ENCODE measurements around the gene PTPRN. TPM values are rescaled to one million over a fixed set of nuclear protein-coding genes. Genes with fewer than 3 reads are reported as not detected.
"Not testable (repeated sequence)": the region's sequence is repeated elsewhere in the genome, so short reads cannot be mapped to it uniquely, and the experiment has no call there.

The PTPRN gene
- 0.13 TPM for polyA plus RNA-seq (ENCODE audit: insufficient read length)

DNA sequence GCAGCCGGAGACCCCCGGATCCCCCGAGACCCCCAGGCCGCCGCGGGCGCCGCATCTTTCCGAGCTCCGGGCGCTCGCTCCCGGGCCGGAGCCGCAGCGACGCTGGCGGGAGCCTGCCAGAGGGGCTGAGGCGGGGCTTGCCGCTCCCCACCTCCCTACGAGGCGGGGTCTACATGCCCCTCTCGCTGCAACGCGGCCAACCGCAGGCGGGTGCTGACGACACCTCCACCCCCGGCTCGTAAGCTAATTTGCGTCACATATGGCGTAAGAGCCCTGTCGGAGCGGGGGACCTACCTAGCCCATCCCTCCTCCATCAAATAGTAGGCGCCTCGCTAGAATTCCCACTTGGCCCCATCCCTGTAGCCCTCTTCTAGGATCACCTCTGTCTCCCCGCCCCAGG is at the start of gene PTPRN:
PTPRN (minus strand) TSS at position 124 of the 400 bp plus-strand sequence; CDS start at position 55, 69 bp downstream.
- DNase-seq (ENCODE audit: low read depth), result no peak

- DNase-seq (ENCODE audit: low read depth), result no peak
Observed at GRCh38 chr2:219358170-219359075, 49.2 kb upstream of the PTPRN start.

- DNase-seq (ENCODE audit: low read depth), result no peak
Observed at GRCh38 chr2:219356834-219357233, 47.6 kb upstream of the PTPRN start.

DNA sequence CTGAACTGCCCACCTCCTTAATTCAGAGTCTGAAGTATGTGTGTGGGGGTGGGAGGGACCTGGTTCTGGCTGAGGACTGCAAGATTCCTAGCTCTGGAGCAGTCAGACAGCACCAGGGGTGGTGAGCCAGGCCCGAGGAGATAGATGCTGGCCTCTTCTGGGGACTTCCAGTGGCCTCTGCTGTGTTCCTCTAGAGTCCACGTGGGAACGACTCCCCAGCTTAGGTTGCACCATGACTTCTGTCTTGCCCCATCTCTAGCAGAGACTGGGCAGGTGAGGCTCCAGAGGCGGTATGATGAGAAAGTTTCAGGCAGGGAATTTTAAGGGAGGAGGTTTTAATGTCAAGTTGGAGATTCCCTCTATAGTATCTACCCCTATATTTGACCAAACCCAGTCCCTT is 45.4 kb upstream of the PTPRN start:
- no peak for DNase-seq (ENCODE audit: low read depth)

DNA sequence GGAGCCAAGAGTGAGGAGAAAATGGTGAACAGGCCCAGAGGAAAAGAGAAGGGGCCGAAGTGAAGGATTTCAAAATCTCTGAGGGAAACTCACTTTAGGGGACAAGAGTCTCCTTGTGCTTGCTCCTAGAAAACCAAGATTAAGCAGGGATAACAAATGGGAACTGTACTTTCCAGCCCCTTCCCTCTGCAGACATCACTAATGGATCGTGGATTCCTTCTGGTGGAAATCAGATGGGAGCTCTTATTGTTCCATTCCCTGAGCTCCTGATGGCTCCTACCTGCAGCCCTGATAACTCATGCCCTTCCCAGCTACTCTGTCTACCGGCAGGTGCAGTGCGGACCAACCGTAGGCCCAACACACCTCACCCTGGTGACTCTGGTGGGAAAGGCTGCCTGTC is 43.9 kb upstream of the PTPRN start:
- DNase-seq (ENCODE audit: low read depth), result no peak

DNA sequence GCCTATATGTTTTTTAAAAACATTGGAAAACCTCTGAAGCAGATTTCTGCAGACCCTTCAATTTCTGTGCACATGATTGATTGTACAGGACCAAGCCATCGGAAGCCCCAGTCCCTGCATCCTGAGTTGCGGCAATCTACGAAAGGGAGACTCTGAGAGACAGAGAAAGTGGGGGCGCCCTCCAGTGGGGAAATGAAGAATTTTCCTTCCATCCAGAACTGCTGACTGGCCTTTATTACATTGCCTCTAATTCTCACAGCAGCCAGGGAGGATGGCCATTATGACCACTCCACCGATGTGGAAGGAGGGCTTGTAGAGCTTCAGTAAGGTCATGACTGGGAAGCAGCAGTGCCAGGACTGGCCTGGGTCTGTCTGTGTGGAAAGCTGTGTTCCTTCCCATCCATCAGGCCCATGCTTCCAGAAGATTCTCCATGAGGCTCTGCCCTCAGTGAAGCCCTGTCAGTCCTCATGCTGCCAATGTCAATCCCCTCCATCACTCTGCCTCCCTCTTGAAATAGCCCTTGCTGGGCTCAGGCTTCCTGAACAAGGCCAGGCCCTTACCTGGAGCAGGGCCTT is 43.3 kb upstream of the PTPRN start:
- DNase-seq (ENCODE audit: low read depth), result no peak

DNA sequence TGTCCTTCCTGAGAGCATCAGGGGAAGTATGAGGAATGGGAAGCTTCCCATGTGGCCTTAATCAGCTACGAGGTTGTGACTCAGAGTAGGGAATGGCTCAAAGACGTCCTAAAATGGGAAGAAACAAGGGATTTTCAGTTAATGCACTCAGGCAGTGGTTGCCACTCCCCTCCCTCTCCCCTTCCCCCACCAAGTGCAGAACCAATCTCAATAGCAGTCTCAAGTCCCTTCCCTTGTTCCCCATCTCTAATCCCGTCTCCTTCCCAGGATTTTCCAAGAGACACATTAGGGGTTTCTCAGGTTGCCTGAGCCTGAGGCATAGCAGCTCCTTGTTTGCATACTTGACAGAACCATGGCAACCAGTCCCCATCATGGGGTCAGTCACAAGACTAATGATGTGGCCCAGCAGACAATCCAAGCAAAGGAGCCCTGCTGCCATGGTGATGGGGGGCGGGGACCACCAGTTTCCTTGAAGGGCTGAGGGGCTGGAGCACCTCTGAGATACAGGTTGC is 41.6 kb upstream of the PTPRN start:
- no peak for DNase-seq (ENCODE audit: low read depth)

GRCh38 chr2:219350215-219350614 is 41.0 kb upstream of the PTPRN start:
- no peak for DNase-seq (ENCODE audit: low read depth)

DNA sequence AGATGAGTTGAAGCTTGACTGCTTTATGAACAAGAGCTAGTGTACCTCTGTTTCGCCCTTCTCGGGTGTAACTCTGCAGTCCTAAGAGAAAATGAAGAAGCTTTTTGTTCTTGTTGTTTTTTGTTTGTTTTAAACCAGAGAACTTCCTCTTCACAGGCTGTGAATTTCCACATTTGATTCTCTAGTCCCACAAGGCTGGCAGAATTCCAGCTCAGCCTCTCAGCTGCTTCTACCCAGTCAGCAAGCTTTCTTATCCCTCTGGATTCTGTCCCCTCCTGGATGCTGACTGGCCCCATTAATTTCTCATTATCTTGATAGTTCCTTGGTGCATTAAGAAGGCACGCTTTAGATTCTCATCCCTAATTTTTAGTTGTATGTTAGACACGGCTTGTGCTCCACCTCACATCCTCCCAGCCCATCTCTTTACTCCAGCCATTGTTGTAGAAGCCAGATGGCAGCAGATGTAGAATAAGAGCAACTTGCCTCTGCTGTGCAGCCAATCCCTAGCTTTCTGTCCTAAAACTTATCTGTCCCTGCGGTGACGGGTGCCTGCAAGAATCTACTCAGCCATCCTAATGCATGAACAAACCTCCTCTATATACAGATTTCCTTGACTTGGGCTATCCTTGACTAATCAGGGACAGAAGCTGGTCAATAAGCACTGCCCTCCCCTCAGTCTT is 35.7 kb upstream of the PTPRN start:
- DNase-seq (ENCODE audit: low read depth), result no peak

DNA sequence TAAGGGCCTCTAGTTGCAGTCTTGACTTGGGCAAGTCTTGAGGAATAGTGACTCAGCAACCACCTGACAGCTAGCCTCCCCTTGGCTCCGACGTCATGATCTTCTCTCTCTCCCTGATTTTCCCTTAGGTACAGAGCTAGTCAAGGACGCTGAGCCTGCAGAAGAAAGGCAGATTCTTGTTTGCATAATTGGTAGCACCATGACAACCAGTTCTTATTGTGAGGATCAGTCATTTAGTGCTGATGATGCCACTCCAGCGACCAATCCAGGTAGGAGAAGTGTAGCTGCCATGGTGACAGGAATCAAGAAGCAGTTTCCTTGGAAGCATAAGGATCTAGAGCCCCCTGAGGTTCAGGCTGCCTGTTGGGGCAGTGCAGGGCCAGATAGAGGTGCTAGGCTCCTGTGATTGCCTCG is 26.2 kb upstream of the PTPRN start:
- no peak for DNase-seq (ENCODE audit: low read depth)

GRCh38 chr2:219334076-219334475 is 24.9 kb upstream of the PTPRN start:
- DNase-seq (ENCODE audit: low read depth), result no peak

- no peak for DNase-seq (ENCODE audit: low read depth)
Observed at GRCh38 chr2:219332542-219332941, 23.3 kb upstream of the PTPRN start, which contains the start of gene RESP18. Gene RESP18, minus strand, starts transcription at chr2:219332744.

- DNase-seq (ENCODE audit: low read depth), result no peak
Observed at GRCh38 chr2:219331560-219332213, 22.5 kb upstream of the PTPRN start.

DNA sequence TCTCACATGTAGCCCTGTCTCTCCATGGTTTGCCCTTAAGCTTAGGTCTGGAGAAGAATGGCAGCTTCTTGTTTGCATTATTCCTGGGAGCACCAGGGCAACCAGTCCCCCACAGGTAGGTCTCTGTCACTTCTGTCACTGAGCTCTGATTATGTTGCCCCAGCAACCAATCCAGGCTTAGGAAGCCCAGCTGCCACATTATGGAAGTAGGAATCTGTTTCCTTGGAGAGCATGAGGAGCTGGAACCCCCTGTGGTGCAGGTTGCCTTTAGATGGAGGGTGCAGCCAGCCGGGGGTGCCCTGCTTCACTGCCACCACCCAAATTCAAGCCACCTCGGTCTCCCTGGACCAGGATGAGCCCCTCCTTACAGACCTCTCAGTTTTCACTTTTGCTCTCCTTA is 18.5 kb upstream of the PTPRN start:
- DNase-seq (ENCODE audit: low read depth), result no peak

DNA sequence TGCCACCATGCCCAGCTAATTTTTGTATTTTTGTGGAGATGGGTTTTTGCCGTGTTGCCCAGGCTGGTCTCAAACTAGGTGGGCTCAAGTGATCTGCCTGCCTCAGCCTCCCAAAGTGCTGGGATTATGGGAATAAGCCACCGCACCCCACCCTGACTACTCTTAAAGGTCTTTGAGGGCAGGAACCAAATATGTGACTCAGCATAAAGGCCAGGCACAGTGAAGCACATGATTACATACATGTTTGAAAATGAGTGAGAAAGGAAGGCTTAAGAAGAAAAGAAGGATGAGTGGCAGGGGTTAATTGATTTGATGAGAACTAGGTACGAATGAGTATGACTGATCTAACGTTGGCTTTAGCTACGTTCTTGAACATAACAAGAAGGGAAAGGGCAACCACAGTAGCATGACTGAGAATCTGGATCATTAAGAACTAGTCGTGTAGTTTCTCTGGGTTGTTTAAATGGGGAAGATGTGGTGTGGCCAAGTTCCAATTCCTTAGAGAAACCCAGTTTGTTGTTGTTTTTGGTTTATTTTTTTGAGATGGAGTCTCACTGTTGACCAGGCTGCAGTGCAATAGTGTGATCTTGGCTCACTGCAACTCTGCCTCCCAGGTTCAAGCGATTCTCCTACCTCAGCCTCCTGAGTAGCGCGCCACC is 16.6 kb upstream of the PTPRN start:
- DNase-seq (ENCODE audit: low read depth), result no peak

- DNase-seq (ENCODE audit: low read depth), result no peak
Observed at GRCh38 chr2:219325136-219325535, 15.9 kb upstream of the PTPRN start.

DNA sequence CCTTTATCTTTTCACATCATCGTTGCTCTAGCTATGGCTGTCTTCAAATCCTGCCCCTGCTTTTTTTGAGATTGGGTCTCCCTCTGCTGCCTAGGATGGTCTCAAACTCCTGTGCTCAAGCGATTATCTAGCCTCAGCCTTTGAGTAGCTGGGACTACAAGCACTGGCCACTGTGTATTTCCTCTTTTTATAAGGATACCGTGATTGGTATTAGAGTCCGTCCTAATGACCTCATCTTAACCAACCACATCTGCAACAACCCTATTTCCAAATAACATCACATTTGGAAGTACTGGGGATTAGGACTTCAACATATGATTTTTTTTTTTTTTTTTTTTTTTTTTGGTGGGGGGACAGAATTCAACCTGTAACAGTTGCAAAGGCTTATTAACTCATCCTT is 14.2 kb upstream of the PTPRN start:
- DNase-seq (ENCODE audit: low read depth), result no peak

DNA sequence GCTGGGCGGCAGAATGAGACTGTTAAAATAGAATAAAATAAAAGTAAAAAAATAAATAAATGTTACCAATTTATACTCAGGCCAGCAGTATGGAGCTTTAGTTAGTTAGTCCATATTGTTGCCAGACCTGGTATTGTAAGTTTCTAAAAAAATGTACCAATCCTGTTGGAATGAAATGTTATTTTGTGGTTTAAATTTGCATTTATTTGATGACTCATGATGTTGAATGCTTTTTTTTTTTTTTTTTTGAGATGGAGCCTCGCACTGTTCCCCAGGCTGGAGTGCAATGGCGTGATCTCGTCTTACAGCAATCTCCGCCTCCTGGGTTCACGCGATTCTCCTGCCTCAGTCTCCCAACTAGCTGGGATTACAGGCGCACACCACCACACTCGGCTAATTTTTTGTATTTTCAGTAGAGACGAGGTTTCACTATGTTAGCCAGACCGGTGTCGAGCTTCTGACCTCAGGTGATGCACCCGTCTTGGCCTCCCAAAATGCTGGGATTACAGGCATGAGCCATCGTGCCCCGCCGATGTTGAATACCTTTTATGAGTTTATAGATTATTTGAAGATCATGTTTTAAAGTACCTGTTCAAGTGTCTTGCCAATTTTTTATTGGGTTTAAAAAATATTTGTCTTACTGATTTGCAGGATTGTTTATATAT is 5.7 kb upstream of the PTPRN start:
- DNase-seq (ENCODE audit: low read depth), result no peak

- not testable (repeated sequence) for DNase-seq (ENCODE audit: low read depth)
Observed at GRCh38 chr2:219312683-219313263, 3.6 kb upstream of the PTPRN start.
